B cell (primary cell): ENCODE measurements around the gene TAS2R41. TPM values are rescaled to one million over a fixed set of nuclear protein-coding genes. Genes with fewer than 3 reads are reported as not detected.

ENCODE experiments used
- ATAC-seq: fragments of 200-7000 bp; cut with Tn5 transposase; one replicate; pipeline ENCODE4 v1.10.0; 2021; ENCODE audit warnings: low read depth, mild to moderate bottlenecking, moderate number of reproducible peaks, moderate library complexity
- CTCF ChIA-PET: fragments of 350-600 bp; sonication (Branson Sonifier 250); formaldehyde crosslinking; loops from one replicate; lab custom pipeline; 2021; ENCODE audit warnings: antibody characterized with exemption, inconsistent platforms; lab: Charles Lee
- POLR2A ChIA-PET: fragments of 350-600 bp; sonication (Branson Sonifier 250); formaldehyde crosslinking; loops from one replicate; lab custom pipeline; 2021; ENCODE audit warnings: antibody characterized with exemption; lab: Charles Lee
- DNase-seq: peaks from one replicate; pipeline ENCODE4 v3.0.0; 2013
- H2AFZ ChIP-seq: 2 replicates; pipeline ENCODE4 v1.6.1; 2012; ENCODE audit warnings: mild to moderate bottlenecking, low read depth, low read length; ENCODE audit not compliant: insufficient read depth, poor library complexity, severe bottlenecking
- H3K27ac ChIP-seq, 2 donors: 1 replicate in 1 of 2; 2 replicates in 1 of 2; pipeline ENCODE4 v1.5.1; 2012 to 2013; ENCODE audit warnings: low read length in 2 of 2, mild to moderate bottlenecking in 2 of 2, moderate library complexity in 1 of 2
- H3K27me3 ChIP-seq, 4 experiments: fragments of 200-600 bp in 1 of 4; sonication (generic) in 1 of 4; replicated peaks in 1 of 4; 1 replicate in 2 of 4; 2 replicates in 2 of 4; pipeline versions ENCODE4 v1.6.1 to v1.7.0; 2013 to 2016; ENCODE audit warnings: low read length in 3 of 4, mild to moderate bottlenecking in 2 of 4, mixed read lengths in 1 of 4, moderate library complexity in 1 of 4; ENCODE audit not compliant: insufficient read depth in 4 of 4, control insufficient read depth in 3 of 4; ENCODE audit errors: control extremely low read depth in 1 of 4
- H3K36me3 ChIP-seq, 2 experiments: replicated peaks in 1 of 2; 1 replicate in 1 of 2; 2 replicates in 1 of 2; pipeline versions ENCODE4 v1.6.1 to v1.7.1; 2013; ENCODE audit warnings: low read length in 1 of 2; ENCODE audit not compliant: insufficient read depth in 2 of 2, control insufficient read depth in 1 of 2; ENCODE audit errors: control extremely low read depth in 1 of 2, extremely low read depth in 1 of 2
- H3K4me1 ChIP-seq, 2 donors: fragments of 200-600 bp in 1 of 2; sonication (generic) in 1 of 2; 1 replicate in 1 of 2; 2 replicates in 1 of 2; pipeline versions ENCODE4 v1.5.1 to v1.6.1; 2013 to 2017; ENCODE audit warnings: low read length in 2 of 2; ENCODE audit not compliant: control insufficient read depth in 2 of 2, insufficient read depth in 2 of 2
- H3K4me2 ChIP-seq: replicated peaks from 2 replicates; pipeline ENCODE3; 2012; ENCODE audit warnings: mild to moderate bottlenecking, low read depth, low read length; ENCODE audit not compliant: poor library complexity, severe bottlenecking
- H3K4me3 ChIP-seq, 5 experiments: fragments of 200-600 bp in 1 of 5; sonication (generic) in 1 of 5; 1 replicate in 3 of 5; 2 replicates in 2 of 5; pipeline versions ENCODE4 v1.5.1 to v1.7.0; 2011 to 2016; ENCODE audit warnings: low read length in 4 of 5, mild to moderate bottlenecking in 4 of 5, low read depth in 2 of 5, control low read depth in 1 of 5, moderate library complexity in 1 of 5; ENCODE audit not compliant: insufficient read depth in 1 of 5; ENCODE audit errors: control extremely low read depth in 1 of 5, extremely low read depth in 1 of 5
- H3K79me2 ChIP-seq: fragments of 200-600 bp; sonication (generic); one replicate; pipeline ENCODE4 v1.6.0; 2016; ENCODE audit warnings: low read length; ENCODE audit not compliant: control insufficient read depth, insufficient read depth
- H3K9ac ChIP-seq: fragments of 200-600 bp; sonication (generic); 2 replicates; pipeline ENCODE4 v1.6.1; 2017; ENCODE audit warnings: mild to moderate bottlenecking, low read length, moderate library complexity
- H3K9me3 ChIP-seq, 3 donors: one replicate each; pipeline versions ENCODE4 v1.6.1 to v1.7.1; 2013; ENCODE audit warnings: low read length in 2 of 3; ENCODE audit not compliant: control insufficient read depth in 2 of 3, insufficient read depth in 1 of 3; ENCODE audit errors: control extremely low read depth in 1 of 3
- H4K20me1 ChIP-seq: 2 replicates; pipeline ENCODE4 v1.6.0; 2012; ENCODE audit warnings: mild to moderate bottlenecking, low read length; ENCODE audit not compliant: insufficient read depth, control insufficient read depth, poor library complexity, severe bottlenecking
- H3K27ac Mint-ChIP-seq: one replicate; pipeline ENCODE4 v1.8.0; 2021; ENCODE audit warnings: mixed read lengths
- H3K27me3 Mint-ChIP-seq: one replicate; pipeline ENCODE4 v1.8.0; 2021; ENCODE audit warnings: mixed read lengths
- H3K4me1 Mint-ChIP-seq: one replicate; pipeline ENCODE4 v1.8.0; 2021; ENCODE audit warnings: mixed read lengths
- H3K4me3 Mint-ChIP-seq: one replicate; pipeline ENCODE4 v1.8.0; 2021; ENCODE audit warnings: mixed read lengths
- H3K9me3 Mint-ChIP-seq: one replicate; pipeline ENCODE4 v1.8.0; 2022; ENCODE audit warnings: mixed read lengths; ENCODE audit not compliant: insufficient read depth
- EZH2 ChIP-seq: IDR thresholded peaks from 2 replicates; pipeline ENCODE4 v1.6.1; 2012; ENCODE audit warnings: borderline replicate concordance, low read depth, mild to moderate bottlenecking, moderate library complexity, low read length; ENCODE audit not compliant: insufficient read depth, poor library complexity, severe bottlenecking
- WGBS: methylation state at CpG from one replicate; pipeline ENCODE4 v1.1.5; 2013; ENCODE audit warnings: missing lambda C conversion rate; ENCODE audit not compliant: insufficient coverage; 5-methylcytosine and 5-hydroxymethylcytosine counted together
- intact Hi-C: fragments of 100-400 bp; cut with micrococcal nuclease; formaldehyde crosslinking; loops from one replicate; pipeline ENCODE4 v1.10.0; 2022
- polyA plus RNA-seq: library from polyadenylated mRNA; depleted of rRNA; stranded (reverse); fragments of >200 nt; gene quantifications from 2 replicates; pipeline ENCODE4 v1.2.3, GENCODE V29; 2012
- total RNA-seq, 2 donors: library from RNA; stranded (reverse); fragments of 120-200 nt in 1 of 2; gene quantifications; 1 replicate in 1 of 2; 2 replicates in 1 of 2; pipeline versions ENCODE4 v1.2.3 to v1.2.4, GENCODE V29; 2013 to 2022
- TF ChIP-seq, protein P1 (sequence below): fragments of 200-600 bp; IDR thresholded peaks from one replicate; pipeline ENCODE4 v1.8.0; 2022; ENCODE audit warnings: antibody characterized with exemption, mild to moderate bottlenecking

TAS2R41 gene
- total and polyA plus RNA-seq, 2 donors (not counting 1 experiment from before 2014, with no cell fraction given) = not detected

DNA sequence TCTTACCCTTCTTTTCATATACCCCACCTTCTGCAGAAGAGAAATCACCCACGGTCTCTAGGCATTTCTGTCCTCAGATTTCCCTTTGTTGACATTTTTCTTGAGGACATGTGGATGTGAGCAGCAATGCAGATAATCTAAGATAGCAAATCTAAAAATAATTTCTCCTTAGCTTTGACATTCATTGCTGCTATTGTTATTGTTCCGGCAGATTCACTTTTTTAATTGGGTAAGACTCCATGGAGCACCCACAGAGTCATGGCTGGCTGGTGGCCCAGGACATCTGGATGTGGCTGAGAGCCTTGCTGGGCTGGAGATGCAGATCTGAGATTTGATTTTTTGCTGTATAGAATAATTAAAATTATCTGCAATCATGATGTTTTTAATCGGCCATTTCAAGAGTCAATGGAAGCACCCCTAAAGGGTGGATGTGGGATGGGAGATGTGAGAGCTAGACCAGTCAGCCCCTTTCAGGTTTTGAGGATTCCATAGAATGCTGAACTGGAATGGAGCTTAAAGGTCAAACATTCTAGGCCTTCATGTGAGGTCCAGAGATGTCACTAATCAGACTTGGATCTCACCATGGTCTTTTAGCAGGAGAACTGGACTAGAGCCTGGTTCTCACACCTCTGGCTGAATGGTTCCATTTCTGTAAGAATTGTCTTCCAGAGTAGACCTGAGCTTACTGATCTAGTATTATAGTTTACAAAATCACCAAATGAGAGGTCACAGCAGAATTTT, 37.5 kb downstream of the TAS2R41 start:
- H3K27me3 Mint-ChIP-seq = peaks cover 33% of the 10 kb centered on the region
- Histone ChIP-seq H3K4me3 (no peak overlapping the region), H3K9ac (no peak overlapping the region), H3K4me2 (no peak overlapping the region), H3K79me2 (no peaks in the 10 kb centered on the region), H3K36me3 (no peaks in the 10 kb centered on the region), H4K20me1 (no peaks in the 10 kb centered on the region), H3K27me3 (peaks cover 0 to 7% (median 0%) of the 10 kb centered on the region in 4 experiments), H3K4me1 (no peaks in the 10 kb centered on the region), H3K9me3 (peaks cover 0 to 5% (median 0%) of the 10 kb centered on the region in 3 donors), H3K27ac (no peak overlapping the region), H2AFZ (no peak overlapping the region)
- H3K4me1 Mint-ChIP-seq = no peaks in the 10 kb centered on the region
- no peak overlapping the region for H3K4me3 Mint-ChIP-seq
- CTCF ChIA-PET = interaction anchor here (1.3 kb wide), 1 partner anchor 582 kb away, joined by 3 read pairs; no protein-coding TSS in a partner anchor
- intact Hi-C loops = no loop called here
- no peak for TF ChIP-seq EZH2
- TF ChIP-seq, protein P1, sequence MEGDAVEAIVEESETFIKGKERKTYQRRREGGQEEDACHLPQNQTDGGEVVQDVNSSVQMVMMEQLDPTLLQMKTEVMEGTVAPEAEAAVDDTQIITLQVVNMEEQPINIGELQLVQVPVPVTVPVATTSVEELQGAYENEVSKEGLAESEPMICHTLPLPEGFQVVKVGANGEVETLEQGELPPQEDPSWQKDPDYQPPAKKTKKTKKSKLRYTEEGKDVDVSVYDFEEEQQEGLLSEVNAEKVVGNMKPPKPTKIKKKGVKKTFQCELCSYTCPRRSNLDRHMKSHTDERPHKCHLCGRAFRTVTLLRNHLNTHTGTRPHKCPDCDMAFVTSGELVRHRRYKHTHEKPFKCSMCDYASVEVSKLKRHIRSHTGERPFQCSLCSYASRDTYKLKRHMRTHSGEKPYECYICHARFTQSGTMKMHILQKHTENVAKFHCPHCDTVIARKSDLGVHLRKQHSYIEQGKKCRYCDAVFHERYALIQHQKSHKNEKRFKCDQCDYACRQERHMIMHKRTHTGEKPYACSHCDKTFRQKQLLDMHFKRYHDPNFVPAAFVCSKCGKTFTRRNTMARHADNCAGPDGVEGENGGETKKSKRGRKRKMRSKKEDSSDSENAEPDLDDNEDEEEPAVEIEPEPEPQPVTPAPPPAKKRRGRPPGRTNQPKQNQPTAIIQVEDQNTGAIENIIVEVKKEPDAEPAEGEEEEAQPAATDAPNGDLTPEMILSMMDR = no peak
- no peak overlapping the region for H3K27ac Mint-ChIP-seq
- H3K9me3 Mint-ChIP-seq = no peaks in the 10 kb centered on the region
- ATAC-seq (no peak), DNase-seq (no peak)
- POLR2A ChIA-PET = no interaction called here
- 90% methylated on average over 2 of the region's 3 CpGs for WGBS

DNA sequence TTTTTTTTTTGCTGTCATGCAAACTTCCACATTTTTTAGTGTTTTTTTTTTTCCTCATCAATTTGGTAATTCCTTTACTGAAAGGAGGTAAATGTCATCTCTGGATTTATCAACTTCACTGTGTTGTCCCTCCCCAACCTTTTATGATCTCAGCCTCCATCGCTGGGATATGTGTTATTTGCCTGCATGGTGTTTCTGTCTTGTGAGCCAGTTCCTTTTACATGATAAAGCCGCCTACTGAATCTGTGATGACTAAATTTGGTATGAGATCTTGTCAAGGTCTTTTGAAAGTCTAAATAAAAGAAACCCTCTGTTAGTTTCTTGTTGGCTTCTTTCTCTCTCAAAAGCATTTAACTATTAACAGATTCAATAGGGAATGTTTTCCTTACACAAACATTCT, 39.3 kb downstream of the TAS2R41 start:
- no peak overlapping the region for H3K4me3 ChIP-seq
- no peaks in the 10 kb centered on the region for H3K9me3 ChIP-seq
- H3K4me1 ChIP-seq = no peaks in the 10 kb centered on the region
- Mint-ChIP-seq H3K4me1 (no peaks in the 10 kb centered on the region), H3K27me3 (peaks cover 40% of the 10 kb centered on the region), H3K27ac (no peak overlapping the region), H3K9me3 (no peaks in the 10 kb centered on the region), H3K4me3 (no peak overlapping the region)
- no peak overlapping the region for H3K27ac ChIP-seq
- DNase-seq = no peak
- no peak overlapping the region for H2AFZ ChIP-seq
- ChIA-PET CTCF (no interaction called here), POLR2A (no interaction called here)
- H3K9ac ChIP-seq = no peak overlapping the region
- H3K27me3 ChIP-seq = peaks cover 0 to 11% (median 0%) of the 10 kb centered on the region in 4 experiments
- no peaks in the 10 kb centered on the region for H4K20me1 ChIP-seq
- TF ChIP-seq, protein P1 = no peak
- no peak for TF ChIP-seq EZH2
- WGBS = 80% methylated on average over 1 of the region's 2 CpGs
- ATAC-seq = no peak
- no peaks in the 10 kb centered on the region for H3K36me3 ChIP-seq
- intact Hi-C loops = no loop called here
- H3K79me2 ChIP-seq = no peaks in the 10 kb centered on the region
- H3K4me2 ChIP-seq = no peak overlapping the region
